OCI-LY7 (cell line): ENCODE data around the gene P3H2. TPM values are rescaled to one million over a fixed set of nuclear protein-coding genes. Genes with fewer than 3 reads are reported as not detected.

ENCODE experiments used
- BruUV-seq: library from RNA; stranded (reverse); fragments of 400-500 nt; replicated peaks from 2 replicates; lab custom pipeline; 2021; lab: Mats Ljungman, UMichigan
- CTCF ChIA-PET: fragments of 300-600 bp; sonication (Branson Sonifier 250); formaldehyde crosslinking; loops from one replicate; lab custom pipeline; 2022; ENCODE audit warnings: antibody characterized with exemption; ENCODE audit not compliant: unreplicated experiment; lab: Charles Lee
- POLR2A ChIA-PET: fragments of 300-600 bp; sonication (Branson Sonifier 250); formaldehyde crosslinking; loops from one replicate; lab custom pipeline; 2022; ENCODE audit warnings: antibody characterized with exemption; lab: Charles Lee
- DNase-seq: peaks from one replicate; pipeline ENCODE4 v3.0.0-alpha.2; 2015; ENCODE audit warnings: low spot score
- H2AFZ ChIP-seq: fragments of 200-600 bp; sonication (generic), shearing (Covaris generic); 2 replicates; pipeline ENCODE4 v1.6.1; 2014; ENCODE audit warnings: mild to moderate bottlenecking, antibody characterized with exemption, low read length, moderate library complexity
- H3K27ac ChIP-seq: fragments of 200-600 bp; sonication (generic); 2 replicates; pipeline ENCODE4 v1.5.1; 2014; ENCODE audit warnings: mixed run types, low read depth, mild to moderate bottlenecking, moderate library complexity, low read length, inconsistent platforms; ENCODE audit not compliant: poor library complexity, severe bottlenecking
- H3K36me3 ChIP-seq: fragments of 200-600 bp; sonication (generic); 2 replicates; pipeline ENCODE4 v1.6.1; 2014; ENCODE audit warnings: mild to moderate bottlenecking, antibody characterized with exemption, low read length, moderate library complexity, mixed read lengths; ENCODE audit not compliant: insufficient read depth
- H3K4me1 ChIP-seq: fragments of 200-600 bp; sonication (generic); 2 replicates; pipeline ENCODE4 v1.5.1; 2014; ENCODE audit warnings: mild to moderate bottlenecking, low read length; ENCODE audit not compliant: insufficient read depth, poor library complexity, severe bottlenecking
- H3K4me2 ChIP-seq: fragments of 200-600 bp; sonication (generic); 2 replicates; pipeline ENCODE4 v1.6.1; 2014; ENCODE audit warnings: mild to moderate bottlenecking, low read length
- H3K4me3 ChIP-seq: fragments of 200-600 bp; sonication (generic); 2 replicates; pipeline ENCODE4 v1.5.1; 2014; ENCODE audit warnings: mild to moderate bottlenecking, low read depth, low read length; ENCODE audit not compliant: poor library complexity, severe bottlenecking
- H3K79me2 ChIP-seq: fragments of 200-600 bp; sonication (generic); 2 replicates; pipeline ENCODE4 v1.6.1; 2016; ENCODE audit warnings: low read depth, mild to moderate bottlenecking, low read length, moderate library complexity, mixed read lengths; ENCODE audit not compliant: insufficient read depth
- H3K9me2 ChIP-seq: fragments of 200-600 bp; sonication (generic); 2 replicates; pipeline ENCODE4 v1.6.1; 2016; ENCODE audit warnings: mild to moderate bottlenecking, low read length, mixed read lengths; ENCODE audit not compliant: insufficient read depth
- H3K9me3 ChIP-seq: fragments of 200-600 bp; sonication (generic); 2 replicates; pipeline ENCODE4 v1.6.1; 2014; ENCODE audit warnings: mild to moderate bottlenecking, mixed run types, low read length, mixed read lengths
- H4K20me1 ChIP-seq: fragments of 200-600 bp; sonication (generic); 2 replicates; pipeline ENCODE4 v1.6.1; 2014; ENCODE audit warnings: mild to moderate bottlenecking, antibody characterized with exemption, low read length, moderate library complexity, mixed read lengths; ENCODE audit not compliant: insufficient read depth
- CTCF ChIP-seq: fragments of 200-600 bp; sonication (generic); conservative IDR thresholded peaks from 2 replicates; pipeline ENCODE4 v1.5.1; 2014; ENCODE audit warnings: mild to moderate bottlenecking, antibody characterized with exemption, low read length, moderate library complexity, mixed read lengths
- EZH2phosphoT487 ChIP-seq: fragments of 200-600 bp; sonication (generic); IDR thresholded peaks from 2 replicates; pipeline ENCODE4 v1.6.1; 2018; ENCODE audit warnings: low read depth, borderline replicate concordance, mild to moderate bottlenecking, mixed run types, antibody characterized with exemption, low read length, moderate library complexity, mixed read lengths
- intact Hi-C: fragments of 100-400 bp; cut with micrococcal nuclease; formaldehyde crosslinking; loops from one replicate; pipeline ENCODE4 v1.10.0; 2022; ENCODE audit not compliant: unreplicated experiment
- total RNA-seq, 2 experiments: library from RNA; depleted of rRNA in 1 of 2; stranded (reverse); fragments of >200 nt in 1 of 2; shearing (Covaris generic) in 1 of 2; gene quantifications; 2 replicates each; pipeline ENCODE4 v1.2.3, GENCODE V29; 2014 to 2022

The P3H2 gene
- total RNA-seq, 2 experiments from 2014 or later = not detected

GRCh38 chr3:190169243-190169642 lies 48.5 kb upstream of the P3H2 start:
- POLR2A ChIA-PET = interaction anchor here (0.6 to 0.8 kb wide), 2 partner anchors 30 to 292 kb away, joined by 3 read pairs; no protein-coding TSS in a partner anchor
- Histone ChIP-seq H3K27ac (no peak overlapping the region), H3K4me3 (no peak overlapping the region), H3K4me1 (no peaks in the 10 kb centered on the region), H3K9me2 (no peaks in the 10 kb centered on the region), H4K20me1 (no peaks in the 10 kb centered on the region), H3K36me3 (no peaks in the 10 kb centered on the region), H3K4me2 (no peak overlapping the region), H2AFZ (no peak overlapping the region), H3K9me3 (no peaks in the 10 kb centered on the region), H3K79me2 (no peaks in the 10 kb centered on the region)
- intact Hi-C loops = no loop called here
- no TSS peak for BruUV-seq
- CTCF ChIA-PET = no interaction called here
- no peak for DNase-seq
- TF ChIP-seq EZH2phosphoT487 = no peak
- TF ChIP-seq CTCF = no peak

GRCh38 chr3:190167936-190168680 lies 47.4 kb upstream of the P3H2 start:
- no peak for TF ChIP-seq EZH2phosphoT487
- no peak for TF ChIP-seq CTCF
- BruUV-seq = no TSS peak
- Histone ChIP-seq H3K9me2 (no peaks in the 10 kb centered on the region), H4K20me1 (no peaks in the 10 kb centered on the region), H2AFZ (no peak overlapping the region), H3K4me1 (no peaks in the 10 kb centered on the region), H3K4me3 (no peak overlapping the region), H3K9me3 (no peaks in the 10 kb centered on the region), H3K36me3 (no peaks in the 10 kb centered on the region), H3K4me2 (no peak overlapping the region), H3K79me2 (no peaks in the 10 kb centered on the region), H3K27ac (no peak overlapping the region)
- POLR2A ChIA-PET = interaction anchor here (0.6 kb wide), 1 partner anchor 440 kb away, joined by 3 read pairs; no protein-coding TSS in a partner anchor
- DNase-seq = no peak
- CTCF ChIA-PET = no interaction called here
- intact Hi-C loops = no loop called here

GRCh38 chr3:190166948-190167347 lies 46.3 kb upstream of the P3H2 start:
- no peak overlapping the region for H3K27ac ChIP-seq
- no peaks in the 10 kb centered on the region for H3K79me2 ChIP-seq
- ChIA-PET CTCF (no interaction called here), POLR2A (no interaction called here)
- H3K4me3 ChIP-seq = no peak overlapping the region
- BruUV-seq = no TSS peak
- DNase-seq = no peak
- H3K9me2 ChIP-seq = no peaks in the 10 kb centered on the region
- intact Hi-C loops = no loop called here
- no peaks in the 10 kb centered on the region for H3K4me1 ChIP-seq
- no peak for TF ChIP-seq EZH2phosphoT487
- TF ChIP-seq CTCF = no peak
- H3K9me3 ChIP-seq = no peaks in the 10 kb centered on the region
- no peak overlapping the region for H2AFZ ChIP-seq
- H3K36me3 ChIP-seq = no peaks in the 10 kb centered on the region
- no peak overlapping the region for H3K4me2 ChIP-seq
- no peaks in the 10 kb centered on the region for H4K20me1 ChIP-seq
